Measurements from ENCODE around the gene TIAL1.
"Not testable (repeated sequence)": the region's sequence is repeated elsewhere in the genome, so short reads cannot be mapped to it uniquely, and the experiment has no call there.

The TIAL1 gene

DNA sequence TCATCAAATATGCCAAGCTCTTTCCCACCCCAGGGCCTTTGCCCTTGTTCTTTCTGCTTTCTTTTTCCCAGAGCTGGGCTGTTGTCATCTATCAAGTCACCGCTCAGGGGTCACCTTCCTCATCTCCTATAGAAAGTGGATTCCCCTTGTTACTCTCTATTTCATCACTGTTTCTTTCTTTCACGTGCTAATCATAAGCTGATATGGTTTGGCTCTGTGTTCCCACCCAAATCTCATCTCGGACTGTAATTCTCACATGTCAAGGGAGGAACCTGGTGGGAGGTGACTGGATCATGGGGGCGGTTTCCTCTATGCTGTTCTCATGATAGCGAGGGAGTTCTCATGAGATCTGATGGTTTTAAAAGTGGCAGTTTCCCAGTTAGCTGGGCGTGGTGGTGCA is 17.0 kb upstream of the TIAL1 start:
- no peak for DNase-seq

DNA sequence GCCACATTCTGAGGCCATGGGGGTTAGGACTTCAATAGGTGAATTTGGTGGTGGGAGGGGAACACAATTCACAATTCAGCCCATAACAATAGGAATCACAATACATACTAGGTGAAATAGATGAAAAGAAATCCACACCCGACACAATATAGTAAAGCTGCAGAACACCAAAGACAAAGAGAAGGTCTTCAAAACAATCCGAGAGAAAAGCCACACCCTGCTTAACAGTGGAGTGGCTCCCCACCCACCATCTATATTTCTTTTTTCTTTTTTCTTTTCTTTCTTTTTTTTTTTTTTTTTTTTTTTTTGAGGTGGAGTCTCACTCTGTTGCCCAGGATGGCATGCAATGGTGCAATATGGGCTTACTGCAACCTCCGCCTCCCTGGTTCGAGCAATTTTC is 14.7 kb upstream of the TIAL1 start:
- DNase-seq = no peak

DNA sequence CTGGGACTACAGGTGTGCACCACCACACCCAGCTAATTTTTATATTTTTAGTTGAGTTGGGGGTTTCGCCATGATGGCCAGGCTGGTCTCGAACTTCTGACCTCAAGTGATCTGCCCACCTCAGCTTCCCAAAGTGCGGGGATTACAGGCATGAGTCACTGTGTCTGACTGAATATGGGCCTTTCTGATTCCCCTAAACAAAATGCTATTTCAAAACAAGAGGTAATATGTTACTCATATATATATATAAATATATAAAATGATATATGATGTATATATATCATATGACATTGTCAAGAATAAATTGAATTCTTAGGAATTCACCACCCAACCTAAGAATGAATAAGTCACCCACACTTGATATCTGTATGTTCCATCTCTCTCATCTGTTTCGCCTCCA is 12.8 kb upstream of the TIAL1 start:
- no peak for DNase-seq

DNA sequence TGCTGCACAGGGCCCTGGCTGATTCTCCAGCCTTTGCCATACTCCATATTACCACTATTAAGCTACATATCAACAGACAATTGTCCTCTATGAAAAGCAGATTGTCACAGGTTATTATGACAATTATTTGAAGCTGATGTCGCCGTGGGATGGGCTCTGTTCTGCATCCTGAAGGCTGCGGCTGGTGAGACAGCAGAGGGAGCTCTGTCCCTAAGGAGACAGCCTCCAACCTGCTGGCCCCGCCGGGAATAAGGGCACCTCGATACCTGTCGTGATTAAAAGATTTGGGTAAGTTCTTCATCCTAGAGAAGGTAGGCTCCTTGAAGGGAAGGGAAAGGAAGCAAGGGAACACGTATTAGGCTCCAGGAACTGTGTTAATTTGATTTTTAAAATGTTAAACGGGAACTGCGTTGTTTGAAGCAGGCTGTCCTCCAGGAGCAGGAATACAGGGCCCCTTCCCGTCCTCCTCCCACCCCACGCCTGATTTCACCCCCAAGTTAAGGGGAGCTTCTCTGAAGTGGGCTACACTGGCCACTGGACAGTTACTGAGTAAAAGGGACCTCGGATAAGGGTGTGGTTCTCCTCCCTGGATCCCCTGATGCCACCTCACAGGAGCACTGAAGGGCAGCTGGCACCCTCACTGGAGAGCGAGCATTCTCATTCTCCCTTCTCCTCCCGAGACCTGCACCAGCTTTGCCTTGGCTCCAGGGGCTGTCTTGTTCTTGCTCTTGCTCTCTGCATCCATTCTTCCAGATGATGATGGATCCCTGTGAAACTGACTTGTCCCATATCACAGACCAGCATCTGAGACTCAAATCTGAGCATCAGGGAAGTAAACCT is 11.8 kb upstream of the TIAL1 start:
- DNase-seq = peak; percentile 13

DNA sequence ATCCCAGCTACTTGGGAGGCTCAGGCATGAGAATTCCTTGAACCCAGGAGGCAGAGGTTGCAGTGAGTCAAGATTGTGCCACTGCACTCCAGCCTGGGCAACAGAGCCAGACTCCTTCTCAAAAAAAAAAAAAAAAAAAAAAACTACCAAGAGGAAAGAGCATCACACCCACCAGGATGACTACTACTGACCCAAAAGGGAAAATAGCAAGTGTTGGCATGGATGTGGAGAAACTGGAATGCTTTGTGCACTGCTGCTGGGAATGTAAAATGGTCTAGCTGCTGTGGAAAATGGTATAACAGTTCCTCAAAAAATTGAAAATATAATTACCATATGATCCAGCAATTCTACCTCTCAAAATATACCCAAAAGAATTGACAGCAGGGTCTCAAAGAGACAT is 7.7 kb upstream of the TIAL1 start:
- no peak for DNase-seq

DNA sequence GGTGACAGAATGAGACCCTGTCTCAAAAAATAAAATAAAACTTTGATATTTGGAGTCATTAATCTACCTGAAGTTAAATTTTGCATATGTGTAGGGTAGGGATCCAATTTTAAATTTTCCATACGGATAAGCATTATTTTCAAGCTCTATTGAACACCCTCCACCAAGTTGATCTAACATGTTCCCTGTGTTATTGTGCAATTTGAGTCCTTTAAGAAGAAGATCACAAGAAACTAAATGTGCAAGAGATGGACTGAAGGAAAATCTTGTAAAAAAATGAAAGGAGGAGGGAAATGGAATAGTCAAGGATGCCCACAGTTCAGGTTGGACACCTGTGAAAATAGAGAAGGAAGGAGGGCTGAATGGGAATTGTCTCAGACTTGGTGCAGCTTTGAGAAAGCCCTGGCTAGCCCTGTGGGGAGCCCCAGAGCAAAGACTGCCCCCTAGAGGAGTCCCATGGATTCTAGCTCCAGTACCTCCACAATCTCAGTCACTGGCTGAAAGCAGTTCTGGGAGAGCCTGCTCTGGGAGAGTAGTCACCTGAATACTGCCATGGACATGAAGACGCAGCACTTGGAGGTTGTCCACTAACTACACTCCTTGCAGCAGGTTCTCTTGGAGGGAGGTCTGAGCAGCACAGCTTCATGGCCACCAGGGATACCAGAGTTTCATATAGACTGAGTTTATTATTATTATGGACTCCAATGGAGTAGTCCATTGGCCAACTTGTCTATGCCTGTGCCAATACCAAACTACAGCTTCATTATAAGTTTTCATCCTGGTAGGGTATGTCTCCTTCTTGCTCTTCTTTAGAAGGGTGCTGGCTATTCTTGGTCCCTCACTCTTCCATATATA is 5.7 kb upstream of the TIAL1 start:
- no peak for DNase-seq

DNA sequence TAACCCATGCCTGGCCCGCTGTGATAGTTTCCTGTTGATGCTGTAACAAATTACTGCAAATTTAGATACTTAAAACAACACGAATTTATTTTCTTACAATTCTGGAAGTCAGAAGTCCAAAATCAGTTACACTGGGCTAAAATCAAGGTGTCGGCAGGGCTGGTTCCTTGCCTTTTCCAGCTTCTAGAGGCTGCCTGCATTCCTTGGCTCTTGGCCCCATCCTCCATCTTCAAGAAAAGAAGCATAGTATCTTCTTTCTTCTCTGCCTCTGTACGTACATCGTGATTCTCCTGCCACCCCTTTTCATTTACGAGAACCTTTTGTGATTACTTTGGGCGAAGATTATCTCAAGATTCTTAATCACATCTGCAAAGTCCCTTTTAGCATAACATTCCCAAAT is 1.6 kb upstream of the TIAL1 start:
- DNase-seq = no peak

DNA sequence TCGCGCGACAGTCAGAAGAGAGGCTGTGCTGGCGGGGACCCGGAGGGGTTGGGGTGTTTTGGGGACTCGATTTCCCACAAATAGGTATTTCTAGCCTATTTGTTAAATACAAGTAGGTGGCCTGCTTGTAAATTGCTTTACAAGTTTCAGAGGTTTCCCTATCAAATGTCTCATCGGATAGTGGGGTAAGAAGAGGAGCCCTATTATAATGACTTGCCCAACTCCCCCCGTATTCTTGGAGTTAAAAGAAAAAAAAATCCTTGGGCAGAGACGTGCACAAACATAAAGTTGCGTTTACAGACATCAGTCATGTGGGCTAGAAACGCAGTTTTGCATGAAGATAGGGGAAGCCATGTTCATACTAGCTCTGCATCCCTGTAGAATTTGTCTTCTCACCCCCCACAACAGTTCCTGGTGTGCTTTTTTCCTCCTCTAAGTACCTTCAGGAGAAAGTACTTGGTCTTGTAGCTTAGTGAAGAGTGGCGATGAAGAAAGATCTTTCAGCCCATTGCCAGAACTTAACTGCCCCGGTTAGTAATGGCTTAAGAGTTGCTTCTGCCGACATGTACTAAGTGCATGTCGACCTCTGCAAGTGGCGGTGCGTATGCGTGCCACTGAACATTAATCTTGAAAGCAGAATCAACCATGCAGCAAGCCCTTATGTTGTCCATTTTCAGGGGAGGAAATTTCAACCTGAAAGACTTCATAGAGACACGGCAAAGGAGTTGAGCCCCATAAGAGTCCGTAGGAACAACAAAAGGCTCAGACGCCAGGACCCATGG is 832 bp upstream of the TIAL1 start:
- no peak for DNase-seq

DNA sequence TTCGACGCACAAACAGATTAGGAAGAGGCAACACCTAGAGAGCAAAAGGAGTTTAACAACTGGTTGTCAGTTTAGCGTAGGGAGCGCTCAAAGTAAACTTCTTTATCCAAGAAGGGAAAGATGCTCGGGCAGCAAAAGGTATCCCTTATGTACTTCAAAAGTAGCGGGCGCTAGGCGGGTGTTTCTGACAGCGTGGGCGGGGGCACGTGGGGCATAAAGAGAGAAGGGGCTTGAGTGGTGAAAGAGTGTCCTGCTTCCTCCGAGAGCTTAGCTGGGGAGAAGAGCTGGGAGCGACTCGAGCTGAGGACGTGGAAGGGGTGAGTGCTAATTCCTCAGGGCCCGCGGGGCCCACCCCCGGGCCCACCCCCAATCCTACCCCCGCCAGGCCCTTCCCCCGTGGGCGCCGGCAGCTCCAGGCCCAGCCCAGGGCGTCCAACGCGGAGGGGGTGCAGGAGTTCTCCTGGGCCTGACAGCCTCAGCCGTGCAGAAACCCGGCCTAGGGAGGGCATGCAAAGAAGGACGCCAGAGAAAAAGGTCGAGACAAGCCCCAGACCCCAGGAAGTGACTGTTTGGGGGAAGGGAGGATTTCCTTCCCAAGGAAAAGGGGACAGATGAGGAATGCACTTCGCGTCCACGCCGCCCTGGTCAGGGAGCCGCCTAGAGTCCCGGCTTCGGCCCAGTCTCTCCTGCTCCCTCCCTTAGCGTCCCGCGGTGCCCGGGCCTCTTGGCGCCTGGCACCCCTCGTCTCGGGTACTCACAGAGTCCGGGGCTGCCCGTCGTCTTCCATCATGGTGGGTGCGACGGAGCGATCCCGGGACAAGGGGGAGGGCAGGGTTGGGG is 868 bp downstream of the TIAL1 start:
- DNase-seq = peak; percentile 32

DNA sequence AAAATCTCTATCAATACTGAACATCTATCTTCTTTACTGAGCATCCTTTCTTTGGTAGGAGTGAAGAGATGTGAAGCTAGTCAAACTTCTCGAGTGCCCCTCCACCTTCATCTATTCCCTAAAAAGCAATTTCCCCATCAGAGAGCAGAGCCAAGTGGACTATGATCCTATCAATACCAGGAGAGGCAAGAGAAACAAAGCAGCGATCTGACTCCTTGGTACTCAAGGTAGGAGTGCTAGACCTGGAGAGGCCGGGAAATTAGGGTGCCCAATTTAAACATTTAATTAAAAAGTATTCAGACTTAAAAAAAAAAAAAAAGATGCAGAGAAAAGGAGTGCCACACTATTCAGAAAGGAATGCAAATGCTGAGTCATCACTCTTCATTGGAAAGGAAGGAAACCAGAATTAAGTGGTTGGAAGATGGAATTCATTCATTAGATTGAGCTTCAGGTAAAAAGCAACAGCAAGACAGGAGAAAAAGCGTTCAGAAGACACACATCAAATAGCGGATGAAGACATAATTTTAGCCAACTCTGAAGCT is 1.6 kb downstream of the TIAL1 start:
- no peak for DNase-seq

DNA sequence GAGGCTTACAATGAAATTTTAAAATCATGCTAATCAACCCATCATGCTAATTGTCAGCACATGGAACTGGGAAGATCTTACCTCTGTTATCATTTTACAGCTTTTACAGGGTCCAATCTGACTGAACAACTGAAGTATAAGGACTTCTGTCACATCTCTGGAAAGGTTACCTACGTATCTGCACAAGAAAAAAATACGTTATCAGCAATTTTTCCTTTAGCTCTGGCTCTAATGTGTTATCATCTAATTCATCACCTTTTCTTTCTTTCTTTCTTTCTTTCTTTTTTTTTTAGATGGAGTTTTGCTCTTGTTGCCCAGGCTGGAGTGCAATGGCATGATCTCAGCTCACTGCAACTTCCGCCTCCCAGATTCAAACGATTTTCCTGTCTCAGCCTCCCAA is 8.7 kb downstream of the TIAL1 start:
- DNase-seq = no peak

DNA sequence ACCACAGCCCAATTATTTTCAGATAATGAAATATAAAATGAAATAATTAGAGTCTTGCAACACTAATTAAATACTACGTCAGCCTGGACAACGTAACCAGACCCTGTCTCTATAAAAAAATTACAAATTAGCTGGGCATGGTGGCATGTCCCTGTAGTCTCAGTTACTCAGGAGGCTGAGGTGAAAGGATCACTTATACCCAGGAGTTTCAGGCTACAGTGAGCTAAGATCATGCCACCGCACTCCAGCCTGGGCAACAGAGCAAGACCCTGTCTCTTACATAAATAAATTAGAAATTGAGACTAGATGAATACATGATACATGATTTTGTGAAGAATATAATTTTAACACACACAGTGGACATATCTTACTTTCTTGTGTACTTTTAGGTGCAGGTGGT is 18.4 kb downstream of the TIAL1 start:
- DNase-seq = no peak

DNA sequence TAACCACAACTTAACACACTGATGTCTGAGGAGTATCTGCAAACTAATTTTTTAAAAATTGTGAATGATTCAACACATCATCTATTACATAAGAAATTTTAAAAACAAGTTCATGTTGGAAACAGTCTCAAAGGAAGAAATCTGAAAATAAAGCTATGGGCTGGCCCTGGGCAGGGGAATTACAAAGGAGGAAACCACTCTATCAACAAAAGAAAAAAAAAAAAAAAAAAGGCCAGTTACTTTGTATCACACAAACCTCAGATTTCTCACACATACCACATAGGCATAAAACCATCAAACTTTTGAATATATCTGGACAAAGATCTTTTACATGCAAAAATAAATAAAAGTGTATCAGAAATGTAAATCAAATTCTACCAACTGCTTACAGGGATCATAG is 20.8 kb downstream of the TIAL1 start:
- no peak for DNase-seq

DNA sequence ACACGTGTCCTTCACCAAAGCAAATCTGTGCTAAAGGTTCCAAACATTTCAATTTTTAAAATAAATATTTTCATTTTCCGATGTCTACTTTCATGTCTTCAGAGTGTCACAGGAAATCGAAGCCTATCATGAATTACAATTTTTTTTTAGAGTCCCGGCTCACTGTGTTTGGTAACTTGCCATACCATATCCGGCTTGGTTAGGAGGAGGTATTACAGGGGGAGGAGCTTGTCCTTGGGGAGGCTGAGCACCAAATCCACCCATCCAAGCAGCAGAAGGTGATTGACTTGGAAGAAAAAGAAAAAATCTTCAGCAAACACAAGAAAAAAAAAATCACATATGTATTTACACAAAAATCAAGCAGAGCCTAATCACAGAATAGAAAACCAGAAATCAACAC is 21.3 kb downstream of the TIAL1 start:
- DNase-seq = no peak

DNA sequence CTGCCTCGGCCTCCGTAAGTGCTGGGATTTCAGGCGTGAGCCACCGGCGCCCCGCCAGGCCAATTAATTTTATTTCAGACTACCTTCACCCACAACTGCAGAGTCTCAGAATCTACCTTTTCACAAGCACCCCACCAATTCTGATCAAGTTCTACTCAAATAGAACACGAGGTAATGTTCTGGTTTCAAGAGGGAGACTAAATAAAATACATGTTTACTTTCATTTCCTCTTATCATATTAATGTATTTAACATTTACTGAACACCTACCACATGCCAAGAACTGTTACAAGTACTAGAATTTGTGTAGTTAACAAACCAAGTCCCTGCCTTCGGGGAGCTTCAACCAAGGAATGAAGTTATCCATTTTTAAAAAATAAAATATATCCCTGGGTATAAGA is 28.8 kb downstream of the TIAL1 start:
- no peak for DNase-seq

DNA sequence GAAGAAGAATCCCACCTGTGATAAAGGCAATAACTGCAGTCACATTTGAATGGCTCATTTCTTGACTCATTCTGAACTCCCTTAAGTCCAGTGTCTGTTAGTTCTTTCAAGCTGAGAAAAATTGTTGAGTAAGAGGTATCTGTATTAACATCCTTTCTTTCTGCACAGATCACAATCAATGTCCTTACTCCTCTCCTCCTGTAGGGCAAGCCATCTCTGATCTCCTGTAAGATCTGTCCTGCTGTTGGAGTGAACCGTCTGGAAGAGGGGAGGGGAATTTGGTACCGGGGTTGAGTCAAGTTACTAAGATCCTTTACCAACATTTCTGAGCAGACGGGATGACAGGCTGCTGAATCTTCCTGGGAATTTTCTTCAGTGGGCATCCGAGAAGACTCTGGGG is 34.7 kb downstream of the TIAL1 start:
- no peak for DNase-seq

DNA sequence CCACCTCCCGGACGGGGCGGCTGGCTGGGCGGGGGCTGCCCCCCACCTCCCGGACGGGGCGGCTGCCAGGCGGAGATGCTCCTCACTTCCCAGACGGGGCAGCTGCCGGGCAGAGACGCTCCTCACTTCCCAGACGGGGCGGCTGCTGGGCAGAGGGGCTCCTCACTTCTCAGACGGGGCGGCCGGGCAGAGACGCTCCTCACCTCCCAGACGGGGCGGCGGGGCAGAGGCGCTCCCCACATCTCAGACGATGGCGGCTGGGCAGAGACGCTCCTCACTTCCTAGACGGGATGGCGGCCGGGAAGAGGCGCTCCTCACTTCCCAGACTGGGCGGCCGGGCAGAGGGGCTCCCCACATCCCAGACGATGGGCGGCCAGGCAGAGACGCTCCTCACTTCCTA is 37.3 kb downstream of the TIAL1 start:
- DNase-seq = not testable (repeated sequence)

DNA sequence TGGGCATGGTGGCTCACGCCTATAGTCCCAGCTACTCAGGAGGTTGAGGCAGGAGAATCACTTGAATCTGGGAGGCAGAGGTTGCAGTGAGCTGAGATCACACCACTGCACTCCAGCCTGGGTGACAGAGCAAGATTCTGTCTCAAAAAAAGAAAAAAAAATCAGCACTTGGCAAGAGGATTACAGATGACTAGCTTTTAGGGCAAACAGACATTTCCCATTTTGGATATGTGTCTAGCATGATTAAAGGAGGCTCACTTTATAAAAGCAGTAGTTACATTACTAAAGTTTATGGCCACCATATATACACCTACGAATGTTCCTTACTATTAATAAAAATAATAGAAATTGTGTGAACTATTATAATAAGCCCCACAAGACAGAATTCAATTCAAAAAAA is 40.7 kb downstream of the TIAL1 start:
- not testable (repeated sequence) for DNase-seq

DNA sequence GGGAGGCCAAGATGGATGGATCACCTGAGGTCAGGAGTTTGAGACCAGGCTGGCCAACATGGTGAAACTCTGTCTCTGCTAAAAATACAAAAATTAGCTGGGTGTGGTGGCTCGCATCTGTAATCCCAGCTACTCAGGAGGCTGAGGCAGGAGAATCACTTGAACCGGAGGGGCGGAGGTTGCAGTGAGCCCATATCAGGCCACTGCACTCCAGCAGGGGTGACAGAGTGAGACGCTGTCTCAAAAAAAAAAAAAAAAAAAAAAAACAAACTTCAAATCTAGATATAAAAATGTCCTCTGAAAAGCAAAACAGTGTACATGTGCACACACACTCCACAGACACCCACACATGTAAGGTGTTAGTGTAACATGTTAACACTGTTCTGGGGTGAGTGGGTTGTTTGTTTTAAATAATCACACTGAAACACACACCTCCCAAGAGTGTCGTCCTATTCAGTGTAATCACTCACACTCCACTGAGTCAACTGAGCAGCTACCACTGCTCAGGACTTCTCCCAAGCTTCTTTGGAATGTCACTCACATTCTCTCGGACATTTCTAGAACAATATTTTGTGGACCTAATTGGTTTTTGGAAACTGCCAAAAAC is 41.5 kb downstream of the TIAL1 start:
- DNase-seq = no peak

DNA sequence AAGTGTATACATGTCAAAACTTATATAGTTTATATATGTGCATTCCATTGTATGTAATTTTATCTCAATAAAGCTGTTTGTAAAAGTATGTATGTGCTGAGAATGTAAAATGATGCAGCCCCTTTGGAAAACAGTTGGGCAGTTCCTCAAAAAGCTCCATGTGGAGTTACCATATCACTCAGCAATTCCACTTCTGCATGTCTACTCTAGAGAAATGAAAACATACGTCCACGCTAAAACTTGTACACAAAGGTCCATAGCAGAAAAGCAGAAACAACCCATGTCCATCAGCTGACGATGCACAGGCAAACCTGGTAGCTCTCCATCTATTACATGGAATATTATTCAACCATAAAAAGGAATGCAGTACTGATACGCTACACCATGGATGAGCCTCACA is 45.9 kb downstream of the TIAL1 start:
- DNase-seq = no peak

DNA sequence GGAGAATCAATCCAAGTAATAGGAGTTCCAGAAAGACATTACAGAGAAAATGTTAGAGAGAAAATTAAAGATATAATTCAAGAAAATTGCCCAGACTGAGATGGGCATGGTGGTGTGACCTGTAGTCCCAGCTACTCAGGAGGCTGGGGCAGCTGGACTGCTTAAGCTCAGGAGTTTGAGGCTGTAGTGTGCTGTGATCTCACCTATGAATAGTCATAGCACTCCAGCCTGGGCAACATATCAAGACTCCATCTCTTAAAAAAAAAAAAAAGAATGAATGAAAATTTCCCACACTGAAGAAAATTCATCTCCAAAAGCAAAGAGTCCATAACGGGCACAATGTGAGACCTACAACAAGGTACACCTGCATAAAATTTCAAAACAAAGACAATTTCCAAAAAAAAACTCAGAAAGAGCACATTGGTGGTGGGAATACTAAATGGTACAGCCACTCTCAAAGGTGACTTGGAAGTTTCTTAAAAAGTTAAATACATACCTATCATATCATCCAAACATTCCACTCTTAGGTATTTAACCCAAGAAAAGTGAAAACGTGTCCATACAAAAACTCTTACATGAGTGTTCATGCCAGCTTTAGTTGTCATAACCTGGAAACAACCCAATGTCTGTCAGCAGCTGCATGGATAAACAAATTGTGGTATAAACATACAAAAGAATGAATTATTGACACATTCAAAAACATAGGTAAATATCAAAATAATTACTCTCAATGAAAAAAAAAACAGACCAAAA is 47.3 kb downstream of the TIAL1 start:
- no peak for DNase-seq

All from CD4-positive, alpha-beta T cell treated with Interferon gamma for 1 hour (primary cell).